Neural progenitor cell (in vitro differentiated cells): ENCODE measurements around the gene NSMF. TPM values are rescaled to one million over a fixed set of nuclear protein-coding genes. Genes with fewer than 3 reads are reported as not detected.
A peak's percentile ranks its signal among the peaks of the same experiment; 100 is the strongest.

Experiments
- DNase-seq: peaks from one replicate; pipeline ENCODE4 v3.0.0-alpha.2; 2016; ENCODE audit warnings: low spot score
- H2AFZ ChIP-seq: fragments of 200-600 bp; sonication (generic); replicated peaks from 2 replicates; pipeline ENCODE4 v1.6.1; 2016; ENCODE audit warnings: antibody characterized with exemption
- H3F3A ChIP-seq: fragments of 200-600 bp; sonication (generic); 2 replicates; pipeline ENCODE4 v1.6.1; 2016; ENCODE audit warnings: antibody characterized with exemption, low read depth
- H3K27ac ChIP-seq: fragments of 200-600 bp; sonication (generic); 2 replicates; pipeline ENCODE4 v1.5.1; 2016; ENCODE audit warnings: mild to moderate bottlenecking
- H3K27me3 ChIP-seq: fragments of 200-600 bp; sonication (generic); 2 replicates; pipeline ENCODE4 v1.6.1; 2016; ENCODE audit warnings: mild to moderate bottlenecking, moderate library complexity
- H3K36me3 ChIP-seq: fragments of 200-600 bp; sonication (generic); 2 replicates; pipeline ENCODE4 v1.5.1; 2016
- H3K4me1 ChIP-seq: fragments of 200-600 bp; sonication (generic); 2 replicates; pipeline ENCODE4 v1.6.1; 2016; ENCODE audit warnings: mixed run types
- H3K4me2 ChIP-seq: fragments of 200-600 bp; sonication (generic); 2 replicates; pipeline ENCODE4 v1.6.1; 2016
- H3K4me3 ChIP-seq: fragments of 200-600 bp; sonication (generic); 2 replicates; pipeline ENCODE4 v1.5.1; 2016
- H3K79me2 ChIP-seq: fragments of 200-600 bp; sonication (generic); 2 replicates; pipeline ENCODE4 v1.6.1; 2016; ENCODE audit warnings: low read depth
- H3K9ac ChIP-seq: fragments of 200-600 bp; sonication (generic); 2 replicates; pipeline ENCODE4 v1.6.1; 2016
- H3K9me3 ChIP-seq: fragments of 200-600 bp; sonication (generic); 2 replicates; pipeline ENCODE4 v1.5.1; 2016; ENCODE audit warnings: low read depth
- H4K20me1 ChIP-seq: fragments of 200-600 bp; sonication (generic); 2 replicates; pipeline ENCODE4 v1.6.1; 2016; ENCODE audit warnings: low read depth
- H3K27ac Mint-ChIP-seq: 3 replicates; pipeline ENCODE4 v1.8.0; 2021; ENCODE audit warnings: mixed read lengths
- H3K27me3 Mint-ChIP-seq: 2 replicates; pipeline ENCODE4 v1.8.0; 2022; ENCODE audit warnings: low read depth, mild to moderate bottlenecking, inconsistent platforms, moderate library complexity, mixed read lengths; ENCODE audit not compliant: insufficient read depth
- H3K36me3 Mint-ChIP-seq: 3 replicates; pipeline ENCODE4 v1.8.0; 2021; ENCODE audit warnings: mixed read lengths
- H3K4me1 Mint-ChIP-seq: 3 replicates; pipeline ENCODE4 v1.8.0; 2021; ENCODE audit warnings: mixed read lengths
- H3K4me3 Mint-ChIP-seq: 3 replicates; pipeline ENCODE4 v1.8.0; 2021; ENCODE audit warnings: mild to moderate bottlenecking, moderate library complexity, mixed read lengths
- H3K9me3 Mint-ChIP-seq: 3 replicates; pipeline ENCODE4 v1.8.0; 2020; ENCODE audit warnings: mixed read lengths
- EZH2 ChIP-seq: fragments of 200-600 bp; sonication (generic); IDR thresholded peaks from 2 replicates; pipeline ENCODE4 v1.6.1; 2017; ENCODE audit warnings: antibody characterized with exemption, mild to moderate bottlenecking, moderate library complexity
- EZH2phosphoT487 ChIP-seq: fragments of 200-600 bp; sonication (generic); IDR thresholded peaks from 2 replicates; pipeline ENCODE4 v1.6.1; 2017; ENCODE audit warnings: antibody characterized with exemption
- total RNA-seq: library from RNA; depleted of rRNA; stranded (reverse); fragments of >200 nt; gene quantifications from 2 replicates; pipeline ENCODE4 v1.2.3, GENCODE V29; 2015; ENCODE audit warnings: low replicate concordance
- TF ChIP-seq, protein P1 (sequence below): fragments of 200-600 bp; sonication (generic); IDR thresholded peaks from 2 replicates; pipeline ENCODE4 v1.5.1; 2017; ENCODE audit warnings: antibody characterized with exemption, mild to moderate bottlenecking

The NSMF gene
- total RNA-seq, 1 donor from 2014 or later = 17.1 TPM

DNA sequence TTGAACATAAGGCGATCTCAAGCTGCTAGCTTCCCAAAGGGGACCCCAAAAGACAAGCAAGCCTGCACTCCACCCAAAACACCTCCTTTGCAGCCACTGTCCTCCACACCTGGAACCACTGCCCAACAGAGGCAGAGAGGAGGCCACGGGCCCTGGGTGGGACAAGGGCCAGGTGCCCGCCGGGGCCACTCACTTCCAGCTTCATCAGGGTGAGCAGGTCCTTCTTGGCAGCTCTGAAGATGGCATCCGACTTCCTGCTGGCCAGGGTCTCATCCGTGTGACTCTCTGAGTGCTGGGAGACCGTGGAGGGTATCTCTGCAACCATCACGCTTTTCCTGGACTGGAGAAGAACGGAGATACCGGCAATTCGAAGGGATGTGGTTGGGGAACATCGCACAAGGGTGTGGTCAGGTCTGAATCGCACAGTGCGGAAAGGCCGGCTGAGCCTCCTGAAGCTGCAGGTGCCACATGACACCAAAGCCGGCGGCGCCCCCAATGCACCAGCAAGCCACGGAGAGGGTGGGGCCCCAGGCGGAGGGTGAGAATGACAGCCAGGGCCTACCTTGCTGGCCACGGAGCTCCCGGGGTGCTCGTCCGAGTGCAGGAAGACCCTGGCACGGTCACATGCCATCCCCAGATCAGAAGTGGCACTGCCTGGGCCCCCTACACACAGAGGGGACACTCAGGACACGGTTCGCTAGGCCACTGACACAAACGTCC, 46.4 kb upstream of the NSMF start:
- no peaks in the 10 kb centered on the region for H3K9me3 ChIP-seq
- peaks cover 11% of the 10 kb centered on the region for H3F3A ChIP-seq
- Mint-ChIP-seq H3K9me3 (peaks cover 24% of the 10 kb centered on the region), H3K4me1 (peaks cover 4% of the 10 kb centered on the region), H3K27me3 (peaks cover 15% of the 10 kb centered on the region), H3K36me3 (peaks cover 12% of the 10 kb centered on the region), H3K27ac (no peak overlapping the region), H3K4me3 (no peak overlapping the region)
- no peaks in the 10 kb centered on the region for H3K79me2 ChIP-seq
- H3K4me3 ChIP-seq = no peak overlapping the region
- H3K4me2 ChIP-seq = no peak overlapping the region
- TF ChIP-seq, protein P1, sequence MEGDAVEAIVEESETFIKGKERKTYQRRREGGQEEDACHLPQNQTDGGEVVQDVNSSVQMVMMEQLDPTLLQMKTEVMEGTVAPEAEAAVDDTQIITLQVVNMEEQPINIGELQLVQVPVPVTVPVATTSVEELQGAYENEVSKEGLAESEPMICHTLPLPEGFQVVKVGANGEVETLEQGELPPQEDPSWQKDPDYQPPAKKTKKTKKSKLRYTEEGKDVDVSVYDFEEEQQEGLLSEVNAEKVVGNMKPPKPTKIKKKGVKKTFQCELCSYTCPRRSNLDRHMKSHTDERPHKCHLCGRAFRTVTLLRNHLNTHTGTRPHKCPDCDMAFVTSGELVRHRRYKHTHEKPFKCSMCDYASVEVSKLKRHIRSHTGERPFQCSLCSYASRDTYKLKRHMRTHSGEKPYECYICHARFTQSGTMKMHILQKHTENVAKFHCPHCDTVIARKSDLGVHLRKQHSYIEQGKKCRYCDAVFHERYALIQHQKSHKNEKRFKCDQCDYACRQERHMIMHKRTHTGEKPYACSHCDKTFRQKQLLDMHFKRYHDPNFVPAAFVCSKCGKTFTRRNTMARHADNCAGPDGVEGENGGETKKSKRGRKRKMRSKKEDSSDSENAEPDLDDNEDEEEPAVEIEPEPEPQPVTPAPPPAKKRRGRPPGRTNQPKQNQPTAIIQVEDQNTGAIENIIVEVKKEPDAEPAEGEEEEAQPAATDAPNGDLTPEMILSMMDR = no peak
- TF ChIP-seq EZH2phosphoT487 (no peak), EZH2 (no peak)
- no peak overlapping the region for H3K9ac ChIP-seq
- no peak for DNase-seq
- H3K27me3 ChIP-seq = no peaks in the 10 kb centered on the region
- no peaks in the 10 kb centered on the region for H3K36me3 ChIP-seq
- H3K4me1 ChIP-seq = no peaks in the 10 kb centered on the region
- no peak overlapping the region for H3K27ac ChIP-seq
- H4K20me1 ChIP-seq = no peaks in the 10 kb centered on the region
- no peak overlapping the region for H2AFZ ChIP-seq

DNA sequence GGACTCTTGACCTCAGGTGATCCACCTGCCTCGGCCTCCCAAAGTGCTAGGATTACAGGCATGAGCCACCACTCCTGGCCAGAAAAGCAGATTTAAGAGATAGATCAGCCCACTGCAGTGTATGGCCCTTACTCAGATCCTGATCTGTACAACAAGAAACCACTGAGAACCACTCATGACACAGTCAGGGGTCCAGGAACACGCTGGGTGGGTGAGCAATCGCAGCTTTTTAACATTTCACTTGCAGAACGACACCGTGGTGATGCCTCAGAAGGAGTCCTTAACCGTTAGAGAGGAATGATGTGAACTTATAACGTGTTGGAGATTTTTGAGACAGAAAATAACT, 45.3 kb upstream of the NSMF start:
- H3K9me3 ChIP-seq = no peaks in the 10 kb centered on the region
- no peak for DNase-seq
- no peak overlapping the region for H3K27ac Mint-ChIP-seq

GRCh38 chr9:137502008-137502911, 43.1 kb upstream of the NSMF start:
- H3K27me3 Mint-ChIP-seq = peaks cover 19% of the 10 kb centered on the region
- Histone ChIP-seq H3K9ac (no peak overlapping the region), H3K4me2 (no peak overlapping the region), H2AFZ (no peak overlapping the region), H3K79me2 (no peaks in the 10 kb centered on the region), H3K27me3 (no peaks in the 10 kb centered on the region), H3K36me3 (no peaks in the 10 kb centered on the region), H3K4me1 (no peaks in the 10 kb centered on the region), H3K27ac (no peak overlapping the region), H3F3A (peaks cover 11% of the 10 kb centered on the region), H4K20me1 (no peaks in the 10 kb centered on the region), H3K9me3 (no peaks in the 10 kb centered on the region), H3K4me3 (no peak overlapping the region)
- H3K27ac Mint-ChIP-seq = peak overlapping the region; percentile 91
- TF ChIP-seq, protein P1 = no peak
- TF ChIP-seq EZH2phosphoT487 = no peak
- no peak for TF ChIP-seq EZH2
- DNase-seq = peak; percentile 49
- peaks cover 4% of the 10 kb centered on the region for H3K36me3 Mint-ChIP-seq
- peaks cover 4% of the 10 kb centered on the region for H3K4me1 Mint-ChIP-seq
- peaks cover 18% of the 10 kb centered on the region for H3K9me3 Mint-ChIP-seq
- peak overlapping the region; percentile 75 for H3K4me3 Mint-ChIP-seq

More for the DNA sequence above, 45.3 kb upstream of the NSMF start:
- Histone ChIP-seq H2AFZ (no peak overlapping the region), H3K9ac (no peak overlapping the region), H3K4me3 (no peak overlapping the region), H3K79me2 (no peaks in the 10 kb centered on the region), H4K20me1 (no peaks in the 10 kb centered on the region), H3K4me2 (no peak overlapping the region), H3K4me1 (no peaks in the 10 kb centered on the region), H3K27me3 (no peaks in the 10 kb centered on the region), H3F3A (peaks cover 11% of the 10 kb centered on the region), H3K27ac (no peak overlapping the region), H3K36me3 (no peaks in the 10 kb centered on the region)
- Mint-ChIP-seq H3K27me3 (peaks cover 15% of the 10 kb centered on the region), H3K9me3 (peaks cover 24% of the 10 kb centered on the region), H3K4me1 (peaks cover 4% of the 10 kb centered on the region), H3K4me3 (no peak overlapping the region), H3K36me3 (peaks cover 11% of the 10 kb centered on the region)
- no peak for TF ChIP-seq EZH2
